ENCODE results near the gene ADARB1.

- no peak for TF ChIP-seq CTCF (IDR thresholded peaks at IDR 0.05)
- no peak for TF ChIP-seq EZH2 (IDR thresholded peaks at IDR 0.05; ENCODE audit: borderline replicate concordance, insufficient read depth, low read depth, low read length, poor library complexity, severe bottlenecking)
Measured at GRCh38 chr21:45096217-45096616, 21.8 kb downstream of the ADARB1 start.

All from B cell (primary cell).